ENCODE measurements around the gene ZNF143.
"Not testable (repeated sequence)": the region's sequence is repeated elsewhere in the genome, so short reads cannot be mapped to it uniquely, and the experiment has no call there.

The ZNF143 gene

GRCh38 chr11:9507277-9507580 is 46.4 kb downstream of the ZNF143 start:
- Histone ChIP-seq H3K4me3 (ENCODE audit: low read depth, low read length) (no peak overlapping the region), H3K27me3 (no peaks in the 10 kb centered on the region), H3K9me3 (no peaks in the 10 kb centered on the region), H3K4me1 (no peaks in the 10 kb centered on the region), H3K36me3 (no peaks in the 10 kb centered on the region; the same call in none of the 2 replicates)
- no peak for TF ChIP-seq CTCF (IDR thresholded peaks at IDR 0.05; ENCODE audit: low read depth, low read length)
- DNase-seq: no peak

- no peaks in the 10 kb centered on the region for H3K4me1 ChIP-seq
- no peak overlapping the region for H3K4me3 ChIP-seq (ENCODE audit: low read depth, low read length)
- TF ChIP-seq CTCF (IDR thresholded peaks at IDR 0.05; ENCODE audit: low read depth, low read length): no peak
- H3K27me3 ChIP-seq: no peaks in the 10 kb centered on the region
- H3K36me3 ChIP-seq: peaks cover 3% of the 10 kb centered on the region
- DNase-seq: no peak
- H3K9me3 ChIP-seq: no peaks in the 10 kb centered on the region
Observed at GRCh38 chr11:9509041-9509440, 48.2 kb downstream of the ZNF143 start.

- H3K27me3 ChIP-seq: no peaks in the 10 kb centered on the region
- no peak overlapping the region for H3K4me3 ChIP-seq (ENCODE audit: low read depth, low read length)
- no peaks in the 10 kb centered on the region for H3K9me3 ChIP-seq
- peaks cover 7% of the 10 kb centered on the region for H3K36me3 ChIP-seq
- H3K4me1 ChIP-seq: no peaks in the 10 kb centered on the region
- TF ChIP-seq CTCF (IDR thresholded peaks at IDR 0.05; ENCODE audit: low read depth, low read length): no peak
- no peak for DNase-seq
Observed at GRCh38 chr11:9512370-9513019, 51.7 kb downstream of the ZNF143 start.

- H3K27me3 ChIP-seq; DNase-seq; H3K36me3 ChIP-seq; H3K9me3 ChIP-seq; H3K4me3 ChIP-seq (ENCODE audit: low read depth, low read length); H3K4me1 ChIP-seq: not testable (repeated sequence)
Observed at GRCh38 chr11:9514576-9514975, 53.8 kb downstream of the ZNF143 start.

- H3K9me3 ChIP-seq: no peaks in the 10 kb centered on the region
- DNase-seq: no peak
- H3K4me1 ChIP-seq: no peaks in the 10 kb centered on the region
- H3K27me3 ChIP-seq: no peaks in the 10 kb centered on the region
- H3K36me3 ChIP-seq: peaks cover 7% of the 10 kb centered on the region
- no peak overlapping the region for H3K4me3 ChIP-seq (ENCODE audit: low read depth, low read length)
- TF ChIP-seq CTCF (IDR thresholded peaks at IDR 0.05; ENCODE audit: low read depth, low read length): no peak
Observed at GRCh38 chr11:9516113-9516512, 55.3 kb downstream of the ZNF143 start.

GRCh38 chr11:9518835-9519410 is 58.1 kb downstream of the ZNF143 start:
- Histone ChIP-seq H3K36me3 (peaks cover 6% of the 10 kb centered on the region), H3K9me3 (no peaks in the 10 kb centered on the region), H3K27me3 (no peaks in the 10 kb centered on the region), H3K4me3 (ENCODE audit: low read depth, low read length) (no peak overlapping the region), H3K4me1 (no peaks in the 10 kb centered on the region)
- no peak for DNase-seq
- no peak for TF ChIP-seq CTCF (IDR thresholded peaks at IDR 0.05; ENCODE audit: low read depth, low read length)
